Skin epidermis (tissue), 12 donors: ENCODE results near the gene LDLRAD4.

Experiments
- H3K27ac ChIP-seq, 21 experiments: fragments of 200-600 bp; sonication (generic) in 11 of 21; one replicate each; pipeline ENCODE4 v1.5.0; 2020; ENCODE audit warnings: mild to moderate bottlenecking in 3 of 21, inconsistent platforms in 2 of 21, moderate library complexity in 2 of 21
- H3K4me3 ChIP-seq, 7 experiments: fragments of 200-600 bp; sonication (generic) in 2 of 7; one replicate each; pipeline ENCODE4 v1.5.0; 2020; ENCODE audit warnings: inconsistent platforms in 2 of 7, mild to moderate bottlenecking in 2 of 7, moderate library complexity in 1 of 7

The LDLRAD4 gene

DNA sequence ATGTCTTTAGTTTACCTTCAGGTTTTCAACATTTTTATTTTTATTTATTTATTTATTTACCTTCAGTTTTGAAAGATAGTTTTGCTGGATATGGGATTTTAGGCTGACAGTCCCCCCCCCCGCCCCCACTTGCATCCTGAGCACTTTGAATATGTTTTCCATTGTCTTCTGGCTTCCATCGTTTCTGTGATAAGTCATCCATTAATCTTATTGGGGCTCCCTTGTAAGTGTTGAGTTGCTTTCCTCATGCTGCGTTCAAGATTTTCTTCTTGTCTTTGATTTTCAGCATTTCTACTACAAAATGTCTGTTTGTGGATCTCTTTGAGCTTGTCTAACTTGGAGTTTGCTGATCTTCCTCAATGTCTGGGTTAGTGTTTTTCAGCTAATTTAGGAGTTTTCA is 19.4 kb upstream of the LDLRAD4 start:
- Histone ChIP-seq H3K4me3 (no peak overlapping the region), H3K27ac (no peak overlapping the region)

DNA sequence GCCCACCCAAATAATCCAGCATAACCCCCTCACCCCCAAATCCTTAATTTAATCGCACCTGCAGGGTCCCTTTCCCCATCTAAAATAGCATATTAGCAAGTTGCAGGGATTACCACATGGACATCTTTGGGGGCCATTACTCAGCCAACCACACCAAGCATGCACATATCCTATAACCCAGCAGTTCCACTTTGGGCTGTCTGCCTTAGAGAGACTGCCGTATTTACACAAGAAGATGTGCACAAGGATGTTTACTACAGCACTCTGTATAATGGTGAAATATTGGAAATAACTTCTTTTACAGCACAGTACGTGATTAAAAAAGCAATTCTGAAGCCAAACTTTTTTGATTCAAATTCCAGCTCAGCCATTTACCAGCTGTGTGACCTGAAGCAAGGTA is 17.3 kb upstream of the LDLRAD4 start:
- H3K4me3 ChIP-seq = no peak overlapping the region
- no peak overlapping the region for H3K27ac ChIP-seq

DNA sequence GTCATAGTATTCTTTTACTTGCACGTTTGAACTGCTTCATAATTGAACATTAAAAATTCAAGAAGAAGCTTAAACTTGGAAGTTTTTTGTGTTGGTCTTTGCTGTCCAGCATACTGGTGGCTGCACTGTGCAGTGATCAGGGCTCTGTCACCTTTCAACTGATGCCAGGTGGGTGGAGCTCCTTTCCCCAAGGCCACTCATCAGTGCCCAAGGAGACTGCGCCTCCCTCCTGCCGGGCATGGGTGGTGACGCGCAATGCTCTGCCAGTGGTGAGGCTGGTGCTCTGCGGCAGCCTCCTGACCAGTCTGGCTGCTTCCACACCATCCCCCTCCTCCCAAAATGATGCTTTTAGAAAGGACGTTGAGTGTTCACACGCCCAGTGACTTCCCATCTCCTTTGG is 16.0 kb upstream of the LDLRAD4 start:
- Histone ChIP-seq H3K4me3 (no peak overlapping the region), H3K27ac (no peak overlapping the region)

DNA sequence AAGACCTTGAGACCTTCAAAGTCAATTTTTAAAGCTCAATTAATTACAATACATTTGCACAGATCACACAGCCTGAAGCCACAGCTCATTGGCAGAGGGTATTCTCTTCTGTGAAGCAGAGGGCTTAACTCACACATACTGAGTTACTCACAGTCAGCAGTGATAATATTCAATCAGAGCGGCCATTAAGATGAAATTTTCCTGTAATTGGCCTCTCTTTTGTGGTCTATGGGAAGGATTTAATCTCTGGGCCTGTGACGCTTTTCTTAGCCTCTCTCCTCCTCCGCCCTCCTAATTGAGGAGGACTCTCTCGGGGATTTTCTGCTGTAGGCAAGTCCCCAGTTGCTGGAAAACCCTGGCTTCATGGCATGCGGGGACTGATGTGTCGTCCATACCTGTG is 12.3 kb upstream of the LDLRAD4 start:
- H3K4me3 ChIP-seq = no peak overlapping the region
- no peak overlapping the region for H3K27ac ChIP-seq

DNA sequence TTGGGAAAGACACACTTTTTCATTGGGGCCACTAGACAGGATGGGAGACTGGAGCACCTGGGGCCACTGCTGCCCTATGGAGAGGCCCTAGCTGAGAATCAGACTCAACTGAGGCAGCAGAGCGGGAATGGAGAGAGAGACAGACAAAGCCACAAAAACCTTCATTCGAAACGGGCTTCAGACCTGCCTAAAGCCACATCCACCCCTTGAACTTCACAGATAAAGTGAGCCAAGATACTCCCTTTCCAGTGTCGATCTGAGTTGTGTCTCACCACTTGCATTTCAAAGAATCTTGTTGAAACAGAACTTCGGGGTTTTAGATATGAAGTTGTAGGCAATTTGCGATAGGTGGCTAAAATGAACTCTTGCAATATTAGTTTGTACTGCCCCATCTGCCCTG is 11.3 kb upstream of the LDLRAD4 start:
- Histone ChIP-seq H3K27ac (no peak overlapping the region), H3K4me3 (no peak overlapping the region)

DNA sequence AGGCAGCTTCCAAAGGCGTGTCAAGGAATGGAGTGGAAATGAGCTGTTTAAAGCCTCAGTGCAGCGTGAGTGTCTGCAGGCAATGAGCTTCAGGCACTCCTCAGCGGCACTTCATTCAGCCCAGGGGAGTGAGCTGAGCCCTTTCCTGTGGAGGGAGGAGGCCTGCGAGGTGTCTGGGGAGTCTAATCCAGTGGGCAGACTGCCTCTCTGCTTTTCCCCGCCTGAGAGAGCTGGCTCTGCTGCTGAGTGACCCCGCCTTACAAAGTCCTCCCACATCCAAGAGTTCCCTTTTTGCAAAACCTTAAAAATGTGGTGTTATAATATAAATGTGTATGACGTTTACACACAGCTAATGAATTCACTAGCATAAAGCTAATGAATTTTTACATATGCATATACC is 7.0 kb upstream of the LDLRAD4 start:
- Histone ChIP-seq H3K27ac (no peak overlapping the region), H3K4me3 (no peak overlapping the region)

DNA sequence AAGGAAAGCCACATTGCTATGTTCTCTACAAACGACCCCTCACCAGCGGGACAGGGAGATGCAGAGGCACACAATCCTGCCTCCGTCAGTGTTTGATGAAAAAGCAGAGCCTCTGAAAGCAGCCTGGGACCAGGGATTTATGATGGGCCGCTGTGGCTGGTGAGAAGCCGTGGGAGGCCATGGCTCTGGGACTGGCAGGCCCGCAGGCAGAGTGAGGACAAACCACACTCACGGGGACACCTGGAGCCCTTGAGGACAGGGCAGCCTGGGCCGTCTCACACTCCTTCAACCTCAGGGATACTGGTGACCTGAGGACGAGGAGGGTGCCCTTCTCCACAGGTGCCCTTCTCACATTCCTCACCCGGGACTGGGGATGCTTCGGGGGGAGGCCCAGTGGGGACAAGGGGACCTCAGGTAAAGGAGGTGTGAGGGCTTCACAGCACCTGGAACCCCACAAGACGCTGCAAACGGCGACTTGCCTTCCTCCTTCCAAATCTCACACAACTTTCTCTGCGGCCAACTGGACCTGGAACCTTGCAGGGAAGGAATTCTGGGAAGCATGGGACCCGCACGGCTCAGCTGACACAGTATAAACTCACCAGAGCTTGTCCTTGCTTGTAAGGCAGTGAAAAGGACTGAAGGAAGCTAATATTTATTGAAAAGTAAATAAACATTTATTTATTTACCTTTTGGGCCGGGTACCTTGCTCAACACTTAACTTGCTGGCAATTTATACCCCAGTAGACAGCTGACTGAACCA is 5.3 kb upstream of the LDLRAD4 start:
- no peak overlapping the region for H3K4me3 ChIP-seq
- no peak overlapping the region for H3K27ac ChIP-seq

DNA sequence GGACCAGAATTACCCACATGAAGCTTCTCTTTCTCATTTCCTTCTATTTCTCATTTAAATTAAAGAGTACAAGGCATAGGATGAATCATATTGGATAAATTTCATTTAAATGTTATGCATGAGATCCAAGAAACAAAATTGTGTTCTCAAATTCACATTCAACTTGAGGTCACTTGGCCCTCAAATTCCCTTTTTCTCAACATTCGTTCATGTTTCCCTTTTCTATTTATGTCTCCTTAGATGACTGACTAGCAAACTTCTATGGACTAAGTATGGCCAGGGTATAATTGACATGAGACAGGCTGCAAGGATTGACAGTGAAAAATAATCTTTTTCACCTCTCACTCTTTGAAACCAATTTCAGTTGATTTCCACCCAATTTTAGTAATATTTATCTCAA is 4.0 kb upstream of the LDLRAD4 start:
- H3K27ac ChIP-seq = no peak overlapping the region

DNA sequence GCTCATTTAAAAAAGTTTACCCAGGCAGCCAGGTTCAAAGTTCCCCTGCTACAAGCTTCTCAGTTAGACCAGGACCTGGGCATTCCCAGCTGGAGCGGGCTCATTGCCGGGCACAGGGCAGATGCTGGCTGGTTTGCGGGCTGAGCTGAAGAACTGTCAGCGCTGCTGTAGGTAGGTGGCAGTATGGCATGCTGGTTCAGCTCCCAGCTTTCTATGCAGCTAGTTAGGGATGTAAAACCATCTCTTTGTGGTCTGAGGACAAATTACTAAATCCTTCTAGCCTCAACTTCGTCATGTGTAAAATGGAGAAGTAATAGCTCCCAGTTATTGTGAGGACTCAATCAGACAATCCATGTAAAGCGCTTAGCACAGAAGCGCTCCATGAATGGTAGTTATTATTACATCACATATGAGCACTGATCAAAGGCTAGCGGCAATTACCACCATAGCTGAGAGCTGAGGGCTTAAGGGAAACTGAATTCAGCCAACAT is 2.4 kb upstream of the LDLRAD4 start:
- Histone ChIP-seq H3K27ac (peak overlapping the region in 2 of 21 experiments; percentile 39 to 90), H3K4me3 (no peak overlapping the region)

More for the DNA sequence above, 4.0 kb upstream of the LDLRAD4 start:
- no peak overlapping the region for H3K4me3 ChIP-seq

DNA sequence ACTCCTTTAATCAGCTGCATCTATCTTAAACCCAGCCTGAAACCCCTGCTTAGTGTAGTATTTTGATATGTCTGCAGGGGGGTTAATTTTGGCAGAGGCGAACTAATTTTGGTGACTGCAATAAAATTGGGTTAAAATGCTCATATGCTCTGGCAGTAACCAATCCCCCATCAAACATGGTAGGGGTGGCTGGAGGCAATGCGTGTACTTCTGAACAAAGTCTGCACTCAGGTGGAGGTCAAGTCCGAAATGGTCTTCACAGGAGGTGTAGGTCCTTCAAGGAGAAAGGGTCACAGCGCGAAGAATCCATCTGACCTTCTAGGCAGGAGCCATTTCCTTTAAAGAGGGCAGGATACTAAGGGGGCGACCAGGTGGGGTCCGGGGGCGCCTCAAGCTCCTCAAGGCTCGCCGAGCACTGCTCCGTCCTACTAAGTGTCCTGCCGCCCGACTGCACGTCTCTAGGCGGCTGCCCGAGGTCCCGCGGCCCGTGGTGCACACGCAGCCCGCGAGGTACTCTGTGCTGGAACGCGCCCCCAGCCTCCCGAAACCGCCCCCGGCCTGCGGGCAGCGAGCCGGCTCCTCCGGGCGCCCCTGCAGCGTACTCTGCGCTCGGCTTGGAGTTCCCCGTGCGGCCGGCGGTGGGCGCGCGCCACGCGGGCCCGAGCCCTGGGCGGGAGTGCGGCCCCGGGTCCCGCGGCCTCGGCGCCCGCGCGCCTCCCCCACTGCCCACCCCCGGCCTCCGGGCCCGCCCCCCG is 1.7 kb upstream of the LDLRAD4 start:
- peak overlapping the region in 12 of 21 experiments; percentile 7 to 91 (median 78) for H3K27ac ChIP-seq
- peak overlapping the region; percentile 42 to 70 (median 67) for H3K4me3 ChIP-seq

DNA sequence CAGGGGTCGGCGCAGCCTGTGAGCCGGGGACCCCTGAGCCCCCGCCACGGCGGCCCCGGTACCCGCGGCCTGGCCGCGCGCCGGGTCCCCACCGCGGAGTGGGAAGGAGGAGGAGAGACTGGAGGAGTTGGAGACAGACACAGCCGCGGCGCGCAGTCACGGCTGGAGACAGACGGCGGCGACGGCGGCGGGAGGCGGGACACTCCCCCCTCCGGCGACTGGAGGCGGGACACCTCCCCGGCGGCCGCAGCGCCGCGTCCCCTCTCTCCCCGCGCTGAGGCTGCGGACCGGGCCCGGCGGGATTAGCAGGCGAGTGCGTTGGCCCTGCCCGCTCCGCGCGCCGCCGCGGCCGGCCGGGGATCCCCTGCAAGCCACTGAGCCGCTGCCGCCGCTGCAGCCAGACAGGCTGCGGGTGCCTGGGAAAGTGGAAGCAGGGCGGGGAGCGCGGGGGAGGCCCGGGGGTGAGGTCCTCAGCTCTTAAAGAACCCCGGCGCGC is 1.0 kb upstream of the LDLRAD4 start:
- Histone ChIP-seq H3K4me3 (peak overlapping the region; percentile 42 to 70 (median 67)), H3K27ac (peak overlapping the region in 20 of 21 experiments; percentile 23 to 91 (median 74))

DNA sequence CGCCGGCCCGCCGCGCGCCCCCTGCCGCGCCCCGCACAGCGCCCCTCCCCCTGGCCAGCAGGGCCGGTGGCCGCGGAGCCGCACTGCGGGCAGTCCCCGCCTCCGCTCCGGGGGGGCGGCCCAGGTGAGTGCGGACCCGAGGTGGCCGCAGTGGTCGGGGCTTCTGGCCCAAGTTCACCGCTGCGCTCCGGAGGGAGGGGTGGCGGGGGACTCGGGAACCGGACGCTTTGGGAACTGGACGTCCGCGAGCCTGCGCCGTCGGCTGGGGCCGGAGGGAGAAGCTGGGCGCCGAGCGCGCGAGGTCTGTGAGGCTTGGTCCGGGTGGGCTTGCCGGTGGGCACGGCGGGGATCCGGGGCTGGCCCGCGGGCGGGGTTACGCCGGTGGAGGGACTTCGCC is 591 bp upstream of the LDLRAD4 start:
- peak overlapping the region; percentile 42 to 70 (median 67) for H3K4me3 ChIP-seq

DNA sequence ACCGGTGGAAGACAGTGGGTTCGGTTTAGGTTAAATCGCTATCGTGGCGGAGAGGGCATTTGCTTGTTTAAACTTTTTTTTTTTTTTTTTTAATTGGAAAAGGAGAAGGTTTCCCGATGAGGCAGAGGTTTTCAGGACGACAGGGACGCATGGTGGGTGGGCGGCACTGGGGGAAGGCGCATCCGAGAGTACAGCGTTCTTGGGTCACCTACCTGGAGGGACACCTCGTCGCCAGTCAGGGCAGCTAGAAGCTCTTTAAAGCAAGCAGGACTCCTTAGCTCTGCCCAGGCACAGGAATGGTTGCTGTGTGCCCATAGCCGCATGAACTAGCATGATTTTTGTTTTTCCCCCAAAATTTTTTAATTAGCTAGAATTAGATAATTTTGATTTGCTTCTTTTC is 437 bp downstream of the LDLRAD4 start:
- Histone ChIP-seq H3K27ac (peak overlapping the region in 18 of 21 experiments; percentile 65 to 91 (median 79)), H3K4me3 (peak overlapping the region; percentile 42 to 70 (median 67))

More for the DNA sequence above, 591 bp upstream of the LDLRAD4 start:
- H3K27ac ChIP-seq = peak overlapping the region in 20 of 21 experiments; percentile 53 to 91 (median 78)

DNA sequence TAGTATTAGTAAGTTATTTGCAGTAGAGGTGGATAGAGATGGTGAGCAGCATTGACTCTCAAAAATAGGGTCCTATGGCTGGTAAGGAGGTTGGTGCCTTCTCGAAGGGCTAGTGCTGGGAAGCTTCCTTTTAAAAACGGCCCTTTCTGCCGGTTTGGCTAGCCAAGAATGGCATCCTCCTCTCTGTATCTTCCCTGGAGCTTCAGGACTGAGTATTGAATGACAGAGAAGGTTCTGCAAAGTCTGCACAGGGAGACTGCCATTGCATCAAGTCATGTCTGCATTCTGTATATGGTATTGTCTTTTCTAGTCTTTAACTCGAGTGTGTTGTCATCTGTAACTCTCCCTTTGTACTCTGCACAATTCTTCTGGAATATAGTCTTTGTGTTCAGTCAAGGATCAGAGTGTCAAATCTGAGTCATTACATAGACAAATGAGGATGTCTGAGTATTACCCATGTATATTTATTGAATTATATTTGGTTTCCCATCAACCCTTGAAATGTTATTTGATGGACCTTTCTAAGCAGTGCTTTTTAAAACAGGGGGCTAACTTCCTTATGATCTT is 1.1 kb downstream of the LDLRAD4 start:
- H3K4me3 ChIP-seq = peak overlapping the region in 4 of 7 experiments; percentile 63 to 70 (median 67)
- peak overlapping the region in 3 of 21 experiments; percentile 1 to 90 (median 25) for H3K27ac ChIP-seq

DNA sequence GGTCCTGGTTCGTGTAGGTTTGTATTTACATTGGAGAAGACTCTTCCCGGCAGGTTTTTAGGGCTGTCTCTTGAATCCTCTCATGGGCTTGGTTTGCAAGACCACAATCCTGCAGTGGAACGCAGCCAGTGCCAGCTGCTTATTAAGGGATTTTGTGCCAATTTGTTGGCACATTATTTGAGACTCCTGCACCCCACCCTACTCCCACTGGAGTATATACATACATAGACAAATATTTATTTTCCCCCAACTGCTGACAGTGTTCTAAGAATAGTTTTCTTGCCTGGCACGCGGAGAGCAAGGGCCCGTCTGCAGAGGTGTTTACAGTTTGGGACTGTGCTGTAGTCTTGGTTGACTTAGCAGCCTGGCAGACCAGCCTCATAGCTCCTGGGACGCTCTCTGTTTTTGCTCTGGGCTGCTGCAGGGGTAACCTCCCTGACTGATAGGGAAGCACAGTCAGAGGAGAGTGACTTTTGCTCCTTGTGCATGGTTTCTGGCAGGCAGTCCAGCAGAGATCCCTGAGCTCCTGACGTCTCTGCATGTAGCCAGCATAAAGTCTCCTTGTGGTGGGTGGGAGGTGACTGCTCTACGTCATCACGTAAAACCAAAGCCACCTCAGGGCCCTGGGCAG is 1.9 kb downstream of the LDLRAD4 start:
- Histone ChIP-seq H3K4me3 (no peak overlapping the region), H3K27ac (peak overlapping the region in 4 of 21 experiments; percentile 14 to 76 (median 62))

DNA sequence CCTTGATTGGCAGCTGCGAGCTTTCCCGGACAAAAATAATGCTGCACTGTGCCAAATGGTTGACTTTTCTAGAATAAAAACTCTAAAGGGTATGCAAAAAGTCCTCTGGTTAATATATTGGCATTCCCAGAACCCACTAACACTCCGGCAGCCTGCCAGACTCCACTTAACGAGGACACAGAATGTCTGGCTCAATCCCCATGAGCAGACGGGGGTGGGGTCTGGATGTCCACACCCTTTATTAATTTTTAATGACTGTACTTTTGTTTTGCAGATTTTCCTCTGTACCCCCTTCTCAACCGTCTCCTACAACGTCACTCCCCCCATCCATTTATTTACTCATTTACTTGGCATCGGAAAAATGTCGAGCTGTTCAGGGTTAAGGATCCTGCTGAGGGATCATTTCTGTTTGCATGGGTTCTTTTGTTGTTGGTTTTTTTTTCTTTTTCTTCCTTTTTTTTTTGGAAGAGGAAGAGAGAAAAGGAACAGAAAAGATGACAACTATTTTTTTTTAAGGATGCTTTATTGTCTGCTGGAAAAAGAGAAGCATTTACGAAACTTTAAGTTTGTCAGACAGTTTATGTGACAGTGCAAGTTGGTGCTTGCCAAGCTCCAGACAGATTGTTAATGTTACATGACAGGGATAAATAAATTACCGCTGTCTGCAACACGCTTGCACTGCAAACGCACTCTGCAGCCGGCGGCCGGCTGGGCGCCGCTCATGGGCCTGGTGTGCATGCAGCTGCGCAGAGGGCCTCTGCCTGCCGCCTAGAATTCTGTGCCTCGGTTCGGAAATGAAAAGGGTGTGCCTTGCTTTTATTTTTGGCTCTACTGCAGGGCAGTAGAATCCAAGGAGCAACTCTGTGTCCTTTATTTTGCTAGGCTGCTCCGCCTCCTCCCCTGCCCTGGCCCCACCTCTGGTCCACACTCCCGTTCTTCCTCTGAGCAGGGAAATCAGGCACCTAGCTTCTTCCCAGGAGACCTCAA is 3.6 kb downstream of the LDLRAD4 start:
- peak overlapping the region in 19 of 21 experiments; percentile 15 to 76 (median 57) for H3K27ac ChIP-seq
- H3K4me3 ChIP-seq = no peak overlapping the region

DNA sequence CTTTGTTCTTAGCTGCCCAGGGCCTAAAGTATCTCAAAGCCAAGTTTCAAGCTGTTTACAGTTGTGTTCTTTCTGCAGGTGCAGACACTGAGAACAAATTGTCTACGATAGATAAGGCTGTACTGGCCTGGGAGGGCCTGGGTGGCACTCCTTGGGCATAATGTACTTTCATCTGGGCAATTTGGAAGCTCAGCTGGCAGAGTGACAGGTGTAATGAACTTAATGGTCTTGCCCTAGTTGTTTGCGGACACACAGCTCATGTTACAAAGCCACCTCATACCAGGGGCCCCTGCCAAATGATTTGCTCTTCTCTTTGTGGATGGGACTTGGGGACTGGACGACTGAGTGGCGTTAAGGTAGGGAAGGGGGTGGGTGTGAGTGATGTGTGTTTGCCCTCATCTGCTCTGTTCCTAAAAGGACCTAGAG is 4.3 kb downstream of the LDLRAD4 start:
- Histone ChIP-seq H3K27ac (peak overlapping the region in 19 of 21 experiments; percentile 15 to 76 (median 56)), H3K4me3 (no peak overlapping the region)
